GM19395 (cell line): ENCODE measurements around the gene STX19.
A peak's percentile ranks its signal among the peaks of the same experiment; 100 is the strongest.

Source experiments
- ATAC-seq: cut with Tn5 transposase; IDR thresholded peaks from one replicate; pipeline ENCODE4 v1.9.1; 2021; ENCODE audit warnings: mild to moderate bottlenecking, moderate library complexity; ENCODE audit not compliant: unreplicated experiment

Gene STX19

GRCh38 chr3:94036909-94037507, 8.6 kb upstream of the STX19 start:
- peak; percentile 82 for ATAC-seq

GRCh38 chr3:94026623-94027022, 1.8 kb downstream of the STX19 start:
- no peak for ATAC-seq

- no peak for ATAC-seq
These were observed 4.0 kb downstream of the STX19 start for GRCh38 chr3:94024385-94024784.

GRCh38 chr3:94020293-94020692, 8.1 kb downstream of the STX19 start:
- ATAC-seq = no peak

- no peak for ATAC-seq
These were observed 8.7 kb downstream of the STX19 start for GRCh38 chr3:94019659-94020058.

- ATAC-seq = no peak
These were observed 13.4 kb downstream of the STX19 start for GRCh38 chr3:94015025-94015424.

- ATAC-seq = no peak
These were observed 16.2 kb downstream of the STX19 start for GRCh38 chr3:94012185-94012584.

- no peak for ATAC-seq
These were observed 17.1 kb downstream of the STX19 start for GRCh38 chr3:94011233-94011711.

GRCh38 chr3:94009608-94010007, 18.8 kb downstream of the STX19 start:
- ATAC-seq = no peak

GRCh38 chr3:94008253-94008652, 20.1 kb downstream of the STX19 start:
- ATAC-seq = no peak

GRCh38 chr3:94004301-94004910, 24.0 kb downstream of the STX19 start:
- peak; percentile 94 for ATAC-seq

- ATAC-seq = no peak
These were observed 26.4 kb downstream of the STX19 start for GRCh38 chr3:94001827-94002495.

GRCh38 chr3:94001191-94001590, 27.2 kb downstream of the STX19 start:
- no peak for ATAC-seq

- ATAC-seq = no peak
These were observed 34.3 kb downstream of the STX19 start for GRCh38 chr3:93994056-93994455.

- no peak for ATAC-seq
These were observed 36.2 kb downstream of the STX19 start for GRCh38 chr3:93992207-93992606.

GRCh38 chr3:93991631-93992030, 36.8 kb downstream of the STX19 start:
- no peak for ATAC-seq

GRCh38 chr3:93989241-93989640, 39.2 kb downstream of the STX19 start:
- ATAC-seq = no peak

- no peak for ATAC-seq
These were observed 39.6 kb downstream of the STX19 start for GRCh38 chr3:93988764-93989163.

GRCh38 chr3:93988283-93988682, 40.1 kb downstream of the STX19 start:
- no peak for ATAC-seq

- ATAC-seq = no peak
These were observed 43.8 kb downstream of the STX19 start for GRCh38 chr3:93984618-93985017.

- ATAC-seq = no peak
These were observed 45.0 kb downstream of the STX19 start for GRCh38 chr3:93983408-93983807.

- no peak for ATAC-seq
These were observed 46.7 kb downstream of the STX19 start for GRCh38 chr3:93981649-93982048.
